Measurements from ENCODE around the gene TRPV5.

TRPV5 gene

DNA sequence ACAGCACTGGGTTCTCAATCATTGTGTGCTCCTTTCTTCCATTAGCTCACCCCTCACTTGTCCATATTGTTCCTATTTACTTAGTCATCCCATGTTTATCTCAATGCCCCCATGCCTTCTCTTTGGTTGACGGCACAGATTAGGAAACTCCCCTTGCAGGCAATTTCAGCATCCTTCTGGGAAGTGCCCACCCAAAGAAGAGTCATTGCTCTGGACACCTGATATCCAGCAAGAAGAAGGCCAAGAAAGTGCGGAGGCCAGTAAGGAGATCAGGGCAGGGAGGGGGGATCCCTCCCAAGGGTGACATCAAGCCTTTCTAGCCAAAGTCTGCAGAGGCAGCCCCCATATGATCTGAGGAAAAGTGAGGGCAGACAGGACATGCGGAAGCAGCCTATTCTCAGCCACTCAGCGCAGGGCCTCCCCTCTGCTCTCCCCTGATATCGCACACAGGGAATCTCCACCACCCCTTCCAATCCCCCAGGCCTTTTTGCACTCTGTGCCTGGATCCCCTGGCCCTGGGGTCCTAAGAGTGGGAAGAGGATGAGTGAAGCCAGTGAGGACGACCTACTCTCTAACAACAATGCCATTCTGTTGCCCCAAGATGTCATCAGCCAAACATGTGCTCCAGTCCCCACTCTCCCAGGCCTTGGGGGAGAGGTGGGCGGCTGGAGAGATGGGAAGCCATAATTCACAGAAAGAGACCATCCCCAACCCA is 49.8 kb downstream of the TRPV5 start:
- H3K9ac ChIP-seq (ENCODE audit: low read depth, low read length, poor library complexity): no peak overlapping the region
- no peak overlapping the region for H3K4ac ChIP-seq (ENCODE audit: low read length)
- H3K4me2 ChIP-seq (ENCODE audit: insufficient read depth, low read length, poor library complexity, severe bottlenecking): no peak overlapping the region
- no peak overlapping the region for H3K4me3 ChIP-seq (ENCODE audit: low read length in 2 of 2)
- DNase-seq (ENCODE audit: low spot score): no peak
- H4K8ac ChIP-seq (ENCODE audit: low read depth, low read length): no peak overlapping the region
- no peak overlapping the region for H2BK15ac ChIP-seq (ENCODE audit: low read length)
- no peak overlapping the region for H2AK5ac ChIP-seq (ENCODE audit: low read depth, low read length)
- H3K4me1 ChIP-seq (ENCODE audit: control insufficient read depth in 2 of 2, insufficient read depth in 1 of 2, low read depth in 1 of 2, low read length in 2 of 2): peaks cover 0 to 2% of the 10 kb centered on the region in 2 donors
- no peak overlapping the region for H4K91ac ChIP-seq (ENCODE audit: low read depth, low read length, poor library complexity)
- H2BK12ac ChIP-seq (ENCODE audit: low read length): no peak overlapping the region
- no peaks in the 10 kb centered on the region for H3K36me3 ChIP-seq (replicated peaks in 1 of 2; ENCODE audit: control insufficient read depth in 2 of 2, insufficient read depth in 2 of 2, low read length in 2 of 2)
- H3K9me3 ChIP-seq (replicated peaks in 1 of 2; ENCODE audit: control insufficient read depth in 2 of 2, insufficient read depth in 1 of 2, low read depth in 1 of 2, low read length in 2 of 2): no peaks in the 10 kb centered on the region
- H3K27ac ChIP-seq (replicated peaks; ENCODE audit: low read length): no peak overlapping the region
- H3K14ac ChIP-seq (ENCODE audit: low read length): no peak overlapping the region
- no peak overlapping the region for H2AFZ ChIP-seq (ENCODE audit: low read length)
- peaks cover 0 to 5% (median 0%) of the 10 kb centered on the region in 3 experiments for H3K27me3 ChIP-seq (ENCODE audit: control insufficient read depth in 3 of 3, insufficient read depth in 3 of 3, low read depth in 1 of 3, low read length in 3 of 3)
- no peaks in the 10 kb centered on the region for H3K79me1 ChIP-seq (ENCODE audit: low read depth, low read length)
- no peak overlapping the region for H2BK5ac ChIP-seq (ENCODE audit: low read length)
- no peak overlapping the region for H3K18ac ChIP-seq (ENCODE audit: low read length)
- no peak overlapping the region for H2BK120ac ChIP-seq (ENCODE audit: low read depth, low read length)
- H3K23ac ChIP-seq (ENCODE audit: low read depth, low read length, poor library complexity): no peak overlapping the region
- no CpG with 5 or more reads among the region's 7 CpGs for WGBS, 2 donors (ENCODE audit: extremely low coverage in 2 of 2, insufficient read length in 2 of 2, insufficient replicate concordance in 1 of 2)

DNA sequence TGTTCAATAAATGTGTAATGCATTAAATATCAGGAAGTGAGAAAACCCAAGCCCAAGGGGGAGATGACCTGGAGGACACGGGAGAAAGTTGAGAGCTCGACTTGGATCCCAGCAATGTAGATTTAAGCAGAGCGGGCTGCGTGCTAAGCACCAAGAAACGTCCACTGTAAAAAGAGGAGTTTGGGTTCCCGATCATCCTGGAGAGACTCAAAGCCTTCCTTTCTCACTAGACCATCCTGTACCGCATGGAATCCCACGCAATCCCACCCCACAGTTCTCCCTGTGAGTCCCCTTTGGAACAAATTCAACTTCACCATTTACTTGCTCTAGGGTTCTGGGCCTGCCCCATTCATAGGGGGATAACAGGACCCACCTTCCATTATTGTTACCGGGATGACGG is 50.4 kb downstream of the TRPV5 start:
- Histone ChIP-seq H3K79me1 (ENCODE audit: low read depth, low read length) (no peaks in the 10 kb centered on the region), H3K4me3 (ENCODE audit: low read length in 2 of 2) (no peak overlapping the region), H4K91ac (ENCODE audit: low read depth, low read length, poor library complexity) (no peak overlapping the region), H3K27me3 (ENCODE audit: control insufficient read depth in 3 of 3, insufficient read depth in 3 of 3, low read depth in 1 of 3, low read length in 3 of 3) (peaks cover 0 to 8% (median 0%) of the 10 kb centered on the region in 3 experiments), H3K23ac (ENCODE audit: low read depth, low read length, poor library complexity) (no peak overlapping the region), H2AFZ (ENCODE audit: low read length) (no peak overlapping the region), H3K4me1 (ENCODE audit: control insufficient read depth in 2 of 2, insufficient read depth in 1 of 2, low read depth in 1 of 2, low read length in 2 of 2) (peaks cover 0 to 2% of the 10 kb centered on the region in 2 donors), H2BK120ac (ENCODE audit: low read depth, low read length) (no peak overlapping the region), H3K27ac (replicated peaks; ENCODE audit: low read length) (no peak overlapping the region), H4K8ac (ENCODE audit: low read depth, low read length) (no peak overlapping the region), H3K4ac (ENCODE audit: low read length) (no peak overlapping the region), H2BK15ac (ENCODE audit: low read length) (no peak overlapping the region), H2BK5ac (ENCODE audit: low read length) (no peak overlapping the region), H3K18ac (ENCODE audit: low read length) (no peak overlapping the region), H3K14ac (ENCODE audit: low read length) (no peak overlapping the region), H2AK5ac (ENCODE audit: low read depth, low read length) (no peak overlapping the region), H2BK12ac (ENCODE audit: low read length) (no peak overlapping the region), H3K9me3 (replicated peaks in 1 of 2; ENCODE audit: control insufficient read depth in 2 of 2, insufficient read depth in 1 of 2, low read depth in 1 of 2, low read length in 2 of 2) (no peaks in the 10 kb centered on the region), H3K4me2 (ENCODE audit: insufficient read depth, low read length, poor library complexity, severe bottlenecking) (no peak overlapping the region), H3K9ac (ENCODE audit: low read depth, low read length, poor library complexity) (no peak overlapping the region), H3K36me3 (replicated peaks in 1 of 2; ENCODE audit: control insufficient read depth in 2 of 2, insufficient read depth in 2 of 2, low read length in 2 of 2) (no peaks in the 10 kb centered on the region)
- WGBS, 2 donors (ENCODE audit: extremely low coverage in 2 of 2, insufficient read length in 2 of 2, insufficient replicate concordance in 1 of 2): no CpG with 5 or more reads among the region's 10 CpGs
- DNase-seq (ENCODE audit: low spot score): no peak

DNA sequence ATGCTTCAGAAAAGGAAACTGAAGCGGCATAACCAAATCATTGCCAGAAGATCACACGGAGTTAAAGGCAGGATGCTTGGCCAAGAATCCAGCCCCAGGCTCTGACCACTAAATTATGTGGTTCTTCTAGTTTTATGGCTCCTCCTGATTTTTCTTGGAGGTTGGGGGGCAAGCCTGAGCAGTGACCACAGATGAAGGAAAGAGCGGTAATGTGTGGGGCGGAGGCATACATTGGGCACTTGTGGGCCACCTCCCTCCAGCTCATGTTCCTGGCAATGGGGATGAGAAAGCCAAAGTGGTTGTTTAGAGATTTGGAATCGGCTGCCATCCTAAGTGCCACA is 51.2 kb downstream of the TRPV5 start:
- H3K23ac ChIP-seq (ENCODE audit: low read depth, low read length, poor library complexity): no peak overlapping the region
- no peak overlapping the region for H3K4me3 ChIP-seq (ENCODE audit: low read length in 2 of 2)
- H3K9ac ChIP-seq (ENCODE audit: low read depth, low read length, poor library complexity): no peak overlapping the region
- H3K4me2 ChIP-seq (ENCODE audit: insufficient read depth, low read length, poor library complexity, severe bottlenecking): no peak overlapping the region
- no CpG with 5 or more reads among the region's 5 CpGs for WGBS, 2 donors (ENCODE audit: extremely low coverage in 2 of 2, insufficient read length in 2 of 2, insufficient replicate concordance in 1 of 2)
- no peak overlapping the region for H2BK15ac ChIP-seq (ENCODE audit: low read length)
- H3K9me3 ChIP-seq (replicated peaks in 1 of 2; ENCODE audit: control insufficient read depth in 2 of 2, insufficient read depth in 1 of 2, low read depth in 1 of 2, low read length in 2 of 2): no peaks in the 10 kb centered on the region
- H3K14ac ChIP-seq (ENCODE audit: low read length): no peak overlapping the region
- DNase-seq (ENCODE audit: low spot score): no peak
- no peak overlapping the region for H3K27ac ChIP-seq (replicated peaks; ENCODE audit: low read length)
- H2AFZ ChIP-seq (ENCODE audit: low read length): no peak overlapping the region
- no peak overlapping the region for H4K91ac ChIP-seq (ENCODE audit: low read depth, low read length, poor library complexity)
- no peak overlapping the region for H3K4ac ChIP-seq (ENCODE audit: low read length)
- no peak overlapping the region for H2AK5ac ChIP-seq (ENCODE audit: low read depth, low read length)
- no peak overlapping the region for H2BK120ac ChIP-seq (ENCODE audit: low read depth, low read length)
- H2BK5ac ChIP-seq (ENCODE audit: low read length): no peak overlapping the region
- H3K36me3 ChIP-seq (replicated peaks in 1 of 2; ENCODE audit: control insufficient read depth in 2 of 2, insufficient read depth in 2 of 2, low read length in 2 of 2): no peaks in the 10 kb centered on the region
- H4K8ac ChIP-seq (ENCODE audit: low read depth, low read length): no peak overlapping the region
- no peaks in the 10 kb centered on the region for H3K79me1 ChIP-seq (ENCODE audit: low read depth, low read length)
- no peak overlapping the region for H2BK12ac ChIP-seq (ENCODE audit: low read length)
- H3K18ac ChIP-seq (ENCODE audit: low read length): no peak overlapping the region
- H3K4me1 ChIP-seq (ENCODE audit: control insufficient read depth in 2 of 2, insufficient read depth in 1 of 2, low read depth in 1 of 2, low read length in 2 of 2): peaks cover 0 to 2% of the 10 kb centered on the region in 2 donors
- peaks cover 0 to 8% (median 0%) of the 10 kb centered on the region in 3 experiments for H3K27me3 ChIP-seq (ENCODE audit: control insufficient read depth in 3 of 3, insufficient read depth in 3 of 3, low read depth in 1 of 3, low read length in 3 of 3)

DNA sequence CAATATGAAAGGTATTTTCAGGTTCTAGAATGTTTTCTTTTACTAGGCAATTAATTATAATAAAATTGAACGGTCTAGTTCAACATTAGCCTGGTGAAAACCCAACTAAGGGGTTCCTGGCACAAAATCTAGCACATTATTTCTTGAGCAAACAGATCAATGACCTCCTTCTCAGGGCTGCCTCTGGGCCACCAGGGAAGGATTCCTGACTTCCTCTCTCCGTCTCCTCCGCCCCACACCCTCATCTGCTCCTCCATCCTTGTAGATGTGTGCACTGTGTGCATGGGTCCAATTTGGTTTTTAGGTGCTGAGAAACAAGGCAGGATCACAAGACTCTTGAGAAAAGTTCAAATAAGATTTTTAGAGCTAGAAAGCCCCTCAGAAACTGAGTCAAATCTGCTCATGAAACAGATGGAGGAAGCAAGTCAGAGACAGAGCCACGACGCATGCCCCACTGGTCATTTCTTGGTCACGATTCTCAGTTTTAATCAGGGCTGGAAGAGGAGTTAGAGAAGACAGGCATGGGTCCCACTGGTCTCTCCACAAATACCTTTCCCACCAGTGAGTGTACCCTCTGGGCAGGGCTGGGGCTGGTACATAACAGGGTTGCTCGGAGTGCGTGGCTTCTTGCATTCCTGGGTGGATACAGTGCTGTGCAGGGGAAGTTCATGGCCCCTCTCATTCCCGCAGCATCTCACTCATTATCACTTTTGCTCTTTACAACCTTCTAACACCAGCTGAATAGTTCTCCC is 51.8 kb downstream of the TRPV5 start:
- H3K79me1 ChIP-seq (ENCODE audit: low read depth, low read length): no peaks in the 10 kb centered on the region
- H2BK120ac ChIP-seq (ENCODE audit: low read depth, low read length): no peak overlapping the region
- H3K14ac ChIP-seq (ENCODE audit: low read length): no peak overlapping the region
- H3K23ac ChIP-seq (ENCODE audit: low read depth, low read length, poor library complexity): no peak overlapping the region
- no peak overlapping the region for H2BK5ac ChIP-seq (ENCODE audit: low read length)
- peak overlapping the region; percentile 21 for H3K18ac ChIP-seq (ENCODE audit: low read length)
- no peak overlapping the region for H2AK5ac ChIP-seq (ENCODE audit: low read depth, low read length)
- H3K4me1 ChIP-seq (ENCODE audit: control insufficient read depth in 2 of 2, insufficient read depth in 1 of 2, low read depth in 1 of 2, low read length in 2 of 2): peaks cover 0 to 2% of the 10 kb centered on the region in 2 donors
- no peak for DNase-seq (ENCODE audit: low spot score)
- H3K36me3 ChIP-seq (replicated peaks in 1 of 2; ENCODE audit: control insufficient read depth in 2 of 2, insufficient read depth in 2 of 2, low read length in 2 of 2): no peaks in the 10 kb centered on the region
- H4K91ac ChIP-seq (ENCODE audit: low read depth, low read length, poor library complexity): no peak overlapping the region
- no peak overlapping the region for H3K9ac ChIP-seq (ENCODE audit: low read depth, low read length, poor library complexity)
- H3K27ac ChIP-seq (replicated peaks; ENCODE audit: low read length): no peak overlapping the region
- H2BK15ac ChIP-seq (ENCODE audit: low read length): no peak overlapping the region
- H2BK12ac ChIP-seq (ENCODE audit: low read length): no peak overlapping the region
- no peak overlapping the region for H3K4me3 ChIP-seq (ENCODE audit: low read length in 2 of 2)
- no CpG with 5 or more reads among the region's 9 CpGs for WGBS, 2 donors (ENCODE audit: extremely low coverage in 2 of 2, insufficient read length in 2 of 2, insufficient replicate concordance in 1 of 2)
- H3K4me2 ChIP-seq (ENCODE audit: insufficient read depth, low read length, poor library complexity, severe bottlenecking): no peak overlapping the region
- no peak overlapping the region for H4K8ac ChIP-seq (ENCODE audit: low read depth, low read length)
- H2AFZ ChIP-seq (ENCODE audit: low read length): no peak overlapping the region
- no peaks in the 10 kb centered on the region for H3K9me3 ChIP-seq (replicated peaks in 1 of 2; ENCODE audit: control insufficient read depth in 2 of 2, insufficient read depth in 1 of 2, low read depth in 1 of 2, low read length in 2 of 2)
- peaks cover 0 to 8% (median 0%) of the 10 kb centered on the region in 3 experiments for H3K27me3 ChIP-seq (ENCODE audit: control insufficient read depth in 3 of 3, insufficient read depth in 3 of 3, low read depth in 1 of 3, low read length in 3 of 3)
- no peak overlapping the region for H3K4ac ChIP-seq (ENCODE audit: low read length)

Measured in neuronal stem cell (in vitro differentiated cells).